Measurements from ENCODE around the gene DLG4.

Gene DLG4

GRCh38 chr17:7239091-7240027, 19.7 kb upstream of the DLG4 start, which contains the start of gene PHF23 (continued):
- TF ChIP-seq KLF17 (tag by site-specific recombination; IDR thresholded peaks at IDR 0.05) (no peak), ZNF560 (tag by site-specific recombination; IDR thresholded peaks at IDR 0.05; ENCODE audit: borderline replicate concordance) (no peak), ZNF223 (tag by site-specific recombination; IDR thresholded peaks at IDR 0.05) (peak; percentile 66; the same call in 1 of the 2 replicates), ZNF513 (tag by site-specific recombination; IDR thresholded peaks at IDR 0.05) (peak; percentile 99), ZSCAN4 (tag by site-specific recombination; IDR thresholded peaks at IDR 0.05) (no peak), CTCF (tag by site-specific recombination; IDR thresholded peaks at IDR 0.05) (peak; percentile 30; the same call in 1 of the 2 replicates), ZNF639 (tag by site-specific recombination; IDR thresholded peaks at IDR 0.05) (peak; percentile 12), ZNF768 (tag by site-specific recombination; IDR thresholded peaks at IDR 0.05) (no peak), ZSCAN30 (tag by site-specific recombination; IDR thresholded peaks at IDR 0.05) (peak; percentile 5; the same call in 1 of the 2 replicates), ZSCAN23 (tag by site-specific recombination; IDR thresholded peaks at IDR 0.05) (no peak), ZNF2 (tag by site-specific recombination; IDR thresholded peaks at IDR 0.05) (no peak), HOXA7 (CRISPR knock-in tag; IDR thresholded peaks at IDR 0.05; ENCODE audit: borderline replicate concordance) (no peak), ZSCAN18 (tag by site-specific recombination; IDR thresholded peaks at IDR 0.05) (no peak), ZBTB6 (tag by site-specific recombination; IDR thresholded peaks at IDR 0.05) (no peak), ATF2 (tag by site-specific recombination; IDR thresholded peaks at IDR 0.05; ENCODE audit: low read depth) (no peak), WT1 (tag by site-specific recombination; IDR thresholded peaks at IDR 0.05) (no peak), MZF1 (tag by site-specific recombination; IDR thresholded peaks at IDR 0.05; ENCODE audit: borderline replicate concordance) (no peak), ZNF830 (tag by site-specific recombination; IDR thresholded peaks at IDR 0.05; ENCODE audit: low read depth) (no peak), ZXDB (tag by site-specific recombination; IDR thresholded peaks at IDR 0.05) (peak; percentile 53; the same call in 1 of the 2 replicates), ZEB2 (tag by site-specific recombination; IDR thresholded peaks at IDR 0.05) (peak; percentile 93), ZNF175 (tag by site-specific recombination; IDR thresholded peaks at IDR 0.05) (no peak), ZNF549 (tag by site-specific recombination; IDR thresholded peaks at IDR 0.05) (no peak), ZNF184 (tag by site-specific recombination; IDR thresholded peaks at IDR 0.05) (no peak), ZNF843 (tag by site-specific recombination; IDR thresholded peaks at IDR 0.05) (0 out of 2 replicates have a peak, but pooled peaks have one; percentile 47), ZNF596 (tag by site-specific recombination; IDR thresholded peaks at IDR 0.05) (no peak), ZNF324 (tag by site-specific recombination; IDR thresholded peaks at IDR 0.05) (no peak; the same call in 1 of the 2 replicates), KLF1 (tag by site-specific recombination; IDR thresholded peaks at IDR 0.05) (no peak)

Data from HEK293 (cell line).